Astrocyte (in vitro differentiated cells and primary cell): ENCODE results near the gene SMG1. TPM values are rescaled to one million over a fixed set of nuclear protein-coding genes. Genes with fewer than 3 reads are reported as not detected.
"Not testable (repeated sequence)": the region's sequence is repeated elsewhere in the genome, so short reads cannot be mapped to it uniquely, and the experiment has no call there.

ENCODE experiments used
- DNase-seq: peaks from one replicate; pipeline ENCODE4 v3.0.0-alpha.2; 2010; ENCODE audit warnings: low read depth
- FAIRE-seq: peaks from 2 replicates; lab custom pipeline; 2011; peaks lifted over from hg19 to GRCh38; lab: Jason Lieb, UNC
- H2AFZ ChIP-seq: 2 replicates; pipeline ENCODE4 v1.6.0; 2012; ENCODE audit warnings: low read depth, low read length, inconsistent platforms
- H3K27ac ChIP-seq: 2 replicates; pipeline ENCODE4 v1.5.1; 2011; ENCODE audit warnings: low read depth, low read length, inconsistent platforms
- H3K27me3 ChIP-seq: 2 replicates; pipeline ENCODE4 v1.6.0; 2011; ENCODE audit warnings: low read length, inconsistent platforms; ENCODE audit not compliant: insufficient read depth
- H3K36me3 ChIP-seq: 2 replicates; pipeline ENCODE4 v1.5.1; 2011; ENCODE audit warnings: low read length, inconsistent platforms; ENCODE audit not compliant: insufficient read depth
- H3K4me1 ChIP-seq: 2 replicates; pipeline ENCODE4 v1.5.1; 2011; ENCODE audit warnings: low read length, inconsistent platforms; ENCODE audit not compliant: insufficient read depth
- H3K4me2 ChIP-seq: 2 replicates; pipeline ENCODE4 v1.6.0; 2012; ENCODE audit warnings: low read length, inconsistent platforms
- H3K4me3 ChIP-seq: 2 replicates; pipeline ENCODE4 v1.5.1; 2011; ENCODE audit warnings: low read depth, mild to moderate bottlenecking, low read length, inconsistent platforms; ENCODE audit not compliant: insufficient read depth
- H3K79me2 ChIP-seq: 2 replicates; pipeline ENCODE4 v1.6.0; 2012; ENCODE audit warnings: mild to moderate bottlenecking, low read length, inconsistent platforms; ENCODE audit not compliant: insufficient read depth
- H3K9ac ChIP-seq: 2 replicates; pipeline ENCODE4 v1.6.0; 2012; ENCODE audit warnings: mild to moderate bottlenecking, low read length, inconsistent platforms
- H3K9me3 ChIP-seq: 2 replicates; pipeline ENCODE4 v1.5.1; 2012; ENCODE audit warnings: low read depth, mild to moderate bottlenecking, low read length, inconsistent platforms; ENCODE audit not compliant: insufficient read depth
- H4K20me1 ChIP-seq: 2 replicates; pipeline ENCODE4 v1.6.0; 2012; ENCODE audit warnings: low read length, inconsistent platforms; ENCODE audit not compliant: insufficient read depth
- H3K27ac Mint-ChIP-seq: one replicate; pipeline ENCODE4 v1.8.0; 2021; ENCODE audit warnings: mild to moderate bottlenecking, mixed read lengths; ENCODE audit not compliant: unreplicated experiment
- H3K27me3 Mint-ChIP-seq: one replicate; pipeline ENCODE4 v1.8.0; 2021; ENCODE audit warnings: low read depth, mixed read lengths; ENCODE audit not compliant: unreplicated experiment
- H3K36me3 Mint-ChIP-seq: one replicate; pipeline ENCODE4 v1.8.0; 2021; ENCODE audit warnings: low read depth, mixed read lengths; ENCODE audit not compliant: unreplicated experiment
- H3K4me1 Mint-ChIP-seq: one replicate; pipeline ENCODE4 v1.8.0; 2021; ENCODE audit warnings: low read depth, mixed read lengths; ENCODE audit not compliant: unreplicated experiment
- H3K4me3 Mint-ChIP-seq: one replicate; pipeline ENCODE4 v1.8.0; 2021; ENCODE audit warnings: mild to moderate bottlenecking, moderate library complexity, mixed read lengths; ENCODE audit not compliant: unreplicated experiment
- H3K9me3 Mint-ChIP-seq: one replicate; pipeline ENCODE4 v1.8.0; 2021; ENCODE audit warnings: mild to moderate bottlenecking, mixed read lengths; ENCODE audit not compliant: unreplicated experiment
- CTCF ChIP-seq: IDR thresholded peaks from 2 replicates; pipeline ENCODE4 v1.5.1; 2011; ENCODE audit warnings: low read depth, mild to moderate bottlenecking, inconsistent platforms, low read length, moderate library complexity; ENCODE audit not compliant: insufficient read depth
- EZH2 ChIP-seq: IDR thresholded peaks from 2 replicates; pipeline ENCODE4 v1.6.1; 2012; ENCODE audit warnings: mild to moderate bottlenecking, low read length, inconsistent platforms; ENCODE audit not compliant: insufficient read depth
- total RNA-seq: library from RNA; stranded (reverse); gene quantifications from 2 replicates; pipeline ENCODE4 v1.2.1, GENCODE V29; 2021

Gene SMG1
- total RNA-seq, 1 donor from 2014 or later = 97.4 TPM

- not testable (repeated sequence) for H3K4me2 ChIP-seq, H3K79me2 ChIP-seq, H3K27ac Mint-ChIP-seq, H3K27me3 Mint-ChIP-seq, H3K4me1 ChIP-seq, H2AFZ ChIP-seq, H3K4me3 Mint-ChIP-seq, H4K20me1 ChIP-seq, H3K27me3 ChIP-seq, DNase-seq, H3K4me3 ChIP-seq, H3K9me3 ChIP-seq, H3K36me3 Mint-ChIP-seq, H3K36me3 ChIP-seq, FAIRE-seq, H3K4me1 Mint-ChIP-seq, H3K9ac ChIP-seq, H3K9me3 Mint-ChIP-seq, H3K27ac ChIP-seq
Observed at GRCh38 chr16:18955874-18956580, 29.8 kb upstream of the SMG1 start.

GRCh38 chr16:18953547-18953946, 27.3 kb upstream of the SMG1 start:
- Histone ChIP-seq H3K27me3 (no peaks in the 10 kb centered on the region), H3K9ac (no peak overlapping the region), H3K36me3 (no peaks in the 10 kb centered on the region), H3K4me1 (no peaks in the 10 kb centered on the region), H4K20me1 (no peaks in the 10 kb centered on the region), H3K27ac (no peak overlapping the region), H2AFZ (no peak overlapping the region), H3K79me2 (no peaks in the 10 kb centered on the region), H3K9me3 (no peaks in the 10 kb centered on the region), H3K4me3 (no peak overlapping the region), H3K4me2 (no peak overlapping the region)
- H3K27me3 Mint-ChIP-seq = peaks cover 5% of the 10 kb centered on the region
- no peak for DNase-seq
- no peak overlapping the region for H3K4me3 Mint-ChIP-seq
- no peaks in the 10 kb centered on the region for H3K36me3 Mint-ChIP-seq
- TF ChIP-seq CTCF = no peak
- no peak for TF ChIP-seq EZH2
- H3K4me1 Mint-ChIP-seq = no peaks in the 10 kb centered on the region
- no peak overlapping the region for H3K27ac Mint-ChIP-seq
- no peaks in the 10 kb centered on the region for H3K9me3 Mint-ChIP-seq
- FAIRE-seq = no peak

- Histone ChIP-seq H3K4me1 (no peaks in the 10 kb centered on the region), H3K9ac (no peak overlapping the region), H4K20me1 (no peaks in the 10 kb centered on the region), H3K27ac (no peak overlapping the region), H2AFZ (no peak overlapping the region), H3K79me2 (no peaks in the 10 kb centered on the region), H3K4me3 (no peak overlapping the region), H3K27me3 (no peaks in the 10 kb centered on the region), H3K4me2 (no peak overlapping the region), H3K36me3 (no peaks in the 10 kb centered on the region), H3K9me3 (no peaks in the 10 kb centered on the region)
- FAIRE-seq (no peak), DNase-seq (no peak)
- TF ChIP-seq EZH2 = no peak
- TF ChIP-seq CTCF = no peak
- Mint-ChIP-seq H3K4me3 (no peak overlapping the region), H3K27ac (no peak overlapping the region), H3K36me3 (no peaks in the 10 kb centered on the region), H3K4me1 (no peaks in the 10 kb centered on the region), H3K27me3 (peaks cover 1% of the 10 kb centered on the region), H3K9me3 (peaks cover 2% of the 10 kb centered on the region)
Observed at GRCh38 chr16:18950469-18951185, 24.4 kb upstream of the SMG1 start.
